IMR-90 (cell line): ENCODE measurements around the gene GOLGA5. TPM values are rescaled to one million over a fixed set of nuclear protein-coding genes. Genes with fewer than 3 reads are reported as not detected.
A peak's percentile ranks its signal among the peaks of the same experiment; 100 is the strongest.

Experiments used
- ATAC-seq: fragments of 200-7000 bp; cut with Tn5 transposase; 2 replicates; pipeline ENCODE4 v1.9.1; 2020; ENCODE audit warnings: low read depth, mild to moderate bottlenecking, moderate library complexity
- BruUV-seq: library from RNA; stranded (reverse); fragments of 400-500 nt; replicated peaks from 2 replicates; lab custom pipeline; 2021; lab: Mats Ljungman, UMichigan
- CTCF ChIA-PET: fragments of 300-600 bp; formaldehyde crosslinking; extraction: SDS; loops from one replicate; lab custom pipeline; 2021; ENCODE audit warnings: antibody characterized with exemption; lab: Yijun Ruan, JAX
- POLR2A ChIA-PET: fragments of 300-600 bp; sonication (Branson Sonifier 250); formaldehyde crosslinking; loops from one replicate; lab custom pipeline; 2022; ENCODE audit warnings: antibody characterized with exemption; ENCODE audit not compliant: unreplicated experiment; lab: Charles Lee
- DNase-seq: peaks from one replicate; pipeline ENCODE4 v3.0.0; 2013
- H2AFZ ChIP-seq: replicated peaks from 2 replicates; pipeline ENCODE3; 2013; ENCODE audit warnings: low read length, mild to moderate bottlenecking; ENCODE audit not compliant: poor library complexity
- H2AK5ac ChIP-seq: 2 replicates; pipeline ENCODE4 v1.6.1; 2013; ENCODE audit warnings: low read depth, low read length, inconsistent platforms
- H2AK9ac ChIP-seq: replicated peaks from 2 replicates; pipeline ENCODE3; 2013; ENCODE audit warnings: mild to moderate bottlenecking, low read depth, low read length, moderate library complexity; ENCODE audit not compliant: poor library complexity
- H2BK120ac ChIP-seq: 2 replicates; pipeline ENCODE4 v1.6.1; 2013; ENCODE audit warnings: low read depth, low read length, inconsistent platforms
- H2BK15ac ChIP-seq: 3 replicates; pipeline ENCODE4 v1.6.1; 2013; ENCODE audit warnings: low read depth, low read length, inconsistent platforms
- H2BK20ac ChIP-seq: 2 replicates; pipeline ENCODE4 v1.6.1; 2013; ENCODE audit warnings: low read depth, mild to moderate bottlenecking, inconsistent platforms, low read length, moderate library complexity
- H2BK5ac ChIP-seq: 2 replicates; pipeline ENCODE4 v1.6.1; 2013; ENCODE audit warnings: mild to moderate bottlenecking, low read depth, low read length, inconsistent platforms; ENCODE audit not compliant: poor library complexity, severe bottlenecking
- H3K14ac ChIP-seq: replicated peaks from 2 replicates; pipeline ENCODE4 v1.6.1; 2013; ENCODE audit warnings: low read depth, low read length, inconsistent platforms
- H3K18ac ChIP-seq: 2 replicates; pipeline ENCODE4 v1.6.1; 2013; ENCODE audit warnings: low read depth, low read length, control low read depth
- H3K23ac ChIP-seq: 2 replicates; pipeline ENCODE4 v1.6.1; 2013; ENCODE audit warnings: low read depth, low read length, inconsistent platforms
- H3K27ac ChIP-seq: 2 replicates; pipeline ENCODE4 v1.5.1; 2013; ENCODE audit warnings: mild to moderate bottlenecking, control low read depth, low read length; ENCODE audit not compliant: insufficient read depth
- H3K27me3 ChIP-seq: 2 replicates; pipeline ENCODE4 v1.6.1; 2013; ENCODE audit warnings: low read length; ENCODE audit not compliant: control insufficient read depth, insufficient read depth
- H3K36me3 ChIP-seq: 2 replicates; pipeline ENCODE4 v1.6.1; 2013; ENCODE audit warnings: low read length, mixed read lengths; ENCODE audit not compliant: control insufficient read depth, insufficient read depth
- H3K4ac ChIP-seq: 2 replicates; pipeline ENCODE4 v1.6.1; 2013; ENCODE audit warnings: low read depth, low read length, inconsistent platforms
- H3K4me1 ChIP-seq: 2 replicates; pipeline ENCODE4 v1.6.1; 2013; ENCODE audit warnings: low read length, mixed read lengths; ENCODE audit not compliant: control insufficient read depth, insufficient read depth
- H3K4me2 ChIP-seq: 2 replicates; pipeline ENCODE4 v1.6.1; 2013; ENCODE audit warnings: low read depth, mild to moderate bottlenecking, control low read depth, low read length, moderate library complexity
- H3K4me3 ChIP-seq: 2 replicates; pipeline ENCODE4 v1.5.1; 2013; ENCODE audit warnings: low read depth, mild to moderate bottlenecking, control low read depth, low read length, moderate library complexity; ENCODE audit not compliant: insufficient read depth
- H3K56ac ChIP-seq: 2 replicates; pipeline ENCODE4 v1.6.1; 2013; ENCODE audit warnings: low read length, inconsistent platforms; ENCODE audit not compliant: insufficient read depth; ENCODE audit errors: extremely low read depth
- H3K79me1 ChIP-seq, 2 experiments: 2 replicates each; pipeline ENCODE4 v1.6.1; 2013; ENCODE audit warnings: low read length in 2 of 2, inconsistent platforms in 1 of 2, low read depth in 1 of 2
- H3K9ac ChIP-seq: 2 replicates; pipeline ENCODE4 v1.6.1; 2013; ENCODE audit warnings: low read depth, low read length, control low read depth
- H3K9me1 ChIP-seq: 2 replicates; pipeline ENCODE4 v1.6.1; 2013; ENCODE audit warnings: low read length, inconsistent platforms; ENCODE audit not compliant: insufficient read depth
- H3K9me3 ChIP-seq: 2 replicates; pipeline ENCODE4 v1.6.1; 2013; ENCODE audit warnings: low read length; ENCODE audit not compliant: control insufficient read depth, insufficient read depth
- H4K20me1 ChIP-seq: 2 replicates; pipeline ENCODE4 v1.6.1; 2013; ENCODE audit warnings: low read length, inconsistent platforms; ENCODE audit not compliant: insufficient read depth
- H4K5ac ChIP-seq: 2 replicates; pipeline ENCODE4 v1.6.1; 2013; ENCODE audit warnings: mild to moderate bottlenecking, low read depth, low read length, control low read depth
- H4K8ac ChIP-seq, 2 experiments: 2 replicates each; pipeline ENCODE4 v1.6.1; 2013; ENCODE audit warnings: low read depth in 2 of 2, low read length in 2 of 2, control low read depth in 1 of 2, inconsistent platforms in 1 of 2
- H4K91ac ChIP-seq: 2 replicates; pipeline ENCODE4 v1.6.1; 2013; ENCODE audit warnings: low read depth, low read length, inconsistent platforms; ENCODE audit not compliant: insufficient read depth
- CEBPB ChIP-seq: IDR thresholded peaks from 2 replicates; pipeline ENCODE4 v1.6.1; 2012; ENCODE audit warnings: low read depth, low read length, improper control_type of control experiment
- FOS ChIP-seq: fragments of 150-350 bp; IDR thresholded peaks from 2 replicates; pipeline ENCODE4 v1.6.1; 2016; ENCODE audit warnings: low read depth, low read length
- MAZ ChIP-seq: IDR thresholded peaks from 2 replicates; pipeline ENCODE4 v1.6.1; 2012; ENCODE audit warnings: low read depth, mild to moderate bottlenecking, low read length, improper control_type of control experiment, moderate library complexity, borderline replicate concordance
- MXI1 ChIP-seq: IDR thresholded peaks from 2 replicates; pipeline ENCODE4 v1.6.1; 2012; ENCODE audit warnings: low read depth, mild to moderate bottlenecking, low read length, moderate library complexity, borderline replicate concordance
- RFX5 ChIP-seq: IDR thresholded peaks from 2 replicates; pipeline ENCODE4 v1.8.0; 2012; ENCODE audit warnings: low read depth, mild to moderate bottlenecking, low read length, moderate library complexity
- WGBS, 2 experiments: methylation state at CpG; one replicate each; pipeline versions ENCODE4 v1.1.5 to v1.1.7; 2013; ENCODE audit warnings: missing lambda C conversion rate in 2 of 2; ENCODE audit not compliant: insufficient read length in 1 of 2; ENCODE audit errors: extremely low coverage in 2 of 2; 5-methylcytosine and 5-hydroxymethylcytosine counted together
- dilution Hi-C: fragments of 300-500 bp; cut with HindIII; formaldehyde crosslinking; loops from one replicate; pipeline ENCODE4 v1.14.3; 2018; ENCODE audit warnings: low sequenced_read_pairs; ENCODE audit not compliant: unreplicated experiment
- in situ Hi-C: fragments of 300-500 bp; cut with MboI; formaldehyde crosslinking; loops from 3 replicates; pipeline ENCODE4 v1.14.3; 2019; ENCODE audit warnings: low sequenced_read_pairs, inconsistent platforms, mixed read lengths
- intact Hi-C: fragments of 100-400 bp; cut with micrococcal nuclease; formaldehyde crosslinking; loops from 2 replicates; pipeline ENCODE4 v1.10.0; 2022
- polyA plus RNA-seq, 3 experiments: library from polyadenylated mRNA; depleted of rRNA; stranded (reverse); fragments of >200 nt; gene quantifications; 2 replicates each; pipeline ENCODE4 v1.2.3, GENCODE V29; 2012; ENCODE audit warnings: low replicate concordance in 1 of 3
- total RNA-seq: library from RNA; depleted of rRNA; stranded (reverse); fragments of >200 nt; gene quantifications from 2 replicates; pipeline ENCODE4 v1.2.3, GENCODE V29; 2012

GOLGA5 gene
- total and polyA plus RNA-seq, 2 of the 4 experiments (the other 2 are of a cell fraction), result 35.0 to 59.5 TPM

DNA sequence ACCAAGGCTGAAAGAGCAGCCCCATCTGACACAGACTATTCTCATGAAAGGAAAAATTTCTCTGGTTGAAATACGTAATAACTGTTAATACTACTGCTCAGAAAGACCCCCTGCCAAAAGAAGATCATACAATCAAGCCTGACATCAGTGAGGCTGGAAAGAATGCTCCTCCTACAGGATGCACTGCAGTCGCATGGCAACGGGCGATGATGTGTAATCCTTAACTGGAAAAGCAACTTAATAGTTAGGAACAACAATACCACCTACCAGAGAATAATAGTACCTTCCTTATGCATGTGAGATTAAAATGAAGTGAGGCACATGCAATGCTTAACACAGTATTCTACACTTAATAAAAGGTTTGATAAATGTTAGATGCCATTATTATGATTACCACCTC, 1.2 kb upstream of the GOLGA5 start:
- Histone ChIP-seq H3K27ac (no peak overlapping the region), H4K20me1 (peaks cover 3% of the 10 kb centered on the region; the same call in 1 of the 2 replicates), H3K4ac (no peak overlapping the region), H2BK5ac (no peak overlapping the region), H4K8ac (peak overlapping the region in 1 of 2 experiments; percentile 100; a peak in 2 of 4 replicates), H4K91ac (no peak overlapping the region), H3K36me3 (peaks cover 6% of the 10 kb centered on the region), H2AFZ (no peak overlapping the region), H3K9ac (no peak overlapping the region), H3K9me1 (no peaks in the 10 kb centered on the region), H3K14ac (no peak overlapping the region), H2AK9ac (no peak overlapping the region), H3K4me2 (no peak overlapping the region), H3K4me1 (peaks cover 2% of the 10 kb centered on the region; the same call in 1 of the 2 replicates), H2BK120ac (no peak overlapping the region), H3K9me3 (peaks cover 2% of the 10 kb centered on the region; the same call in 1 of the 2 replicates), H3K23ac (no peak overlapping the region), H3K56ac (no peak overlapping the region), H3K27me3 (no peaks in the 10 kb centered on the region), H2BK15ac (no peak overlapping the region), H3K4me3 (no peak overlapping the region), H3K18ac (no peak overlapping the region), H4K5ac (no peak overlapping the region), H3K79me1 (peaks cover 0 to 29% of the 10 kb centered on the region in 2 experiments; a peak in 3 of 4 replicates), H2BK20ac (no peak overlapping the region), H2AK5ac (no peak overlapping the region)
- 100% methylated on average over 1 of the region's 4 CpGs; no CpG with 5 or more reads in 1 of the 2 experiments for WGBS, 2 experiments
- in situ Hi-C loops, result loop anchor here (10.0 kb wide), 1 partner anchor 668 kb away; the partner anchor contains the start of genes CPSF2 and NDUFB1
- ChIA-PET CTCF (interaction anchor here (1.5 kb wide), 1 partner anchor 106 kb away, joined by 4 read pairs; no protein-coding TSS in a partner anchor), POLR2A (no interaction called here)
- TF ChIP-seq MXI1 (no peak), FOS (no peak), RFX5 (peak; percentile 42; the same call in 1 of the 2 replicates), MAZ (no peak), CEBPB (no peak)
- BruUV-seq, result no TSS peak
- no peak for DNase-seq
- intact Hi-C loops, result no loop called here
- ATAC-seq, result no peak
- dilution Hi-C loops, result no loop called here
